Neural cell (in vitro differentiated cells): ENCODE data around the gene ATP6AP1. TPM values are rescaled to one million over a fixed set of nuclear protein-coding genes. Genes with fewer than 3 reads are reported as not detected.

ENCODE experiments used
- H2AFZ ChIP-seq: fragments of 200-600, 300-800 bp; sonication (generic), shearing (Covaris generic); 2 replicates; pipeline ENCODE4 v1.6.0; 2014; ENCODE audit warnings: low read depth, mild to moderate bottlenecking, antibody characterized with exemption, low read length, moderate library complexity
- H3F3A ChIP-seq: fragments of 200-600 bp; shearing (Covaris generic); 2 replicates; pipeline ENCODE4 v1.6.1; 2016; ENCODE audit warnings: mild to moderate bottlenecking, moderate library complexity, mixed read lengths, antibody characterized with exemption, low read length; ENCODE audit not compliant: insufficient read depth, poor library complexity, severe bottlenecking
- H3K27ac ChIP-seq: fragments of 200-600, 300-800 bp; sonication (generic), shearing (Covaris generic); 2 replicates; pipeline ENCODE4 v1.5.1; 2014; ENCODE audit warnings: mild to moderate bottlenecking, low read length, moderate library complexity
- H3K27me3 ChIP-seq: fragments of 300-800, 200-600 bp; sonication (generic), shearing (Covaris generic); 2 replicates; pipeline ENCODE4 v1.6.0; 2014; ENCODE audit warnings: mild to moderate bottlenecking, low read depth, low read length, moderate library complexity; ENCODE audit not compliant: insufficient read depth
- H3K36me3 ChIP-seq: fragments of 300-800, 200-600 bp; sonication (generic), shearing (Covaris generic); 2 replicates; pipeline ENCODE4 v1.5.1; 2014; ENCODE audit warnings: mild to moderate bottlenecking, antibody characterized with exemption, low read length, moderate library complexity; ENCODE audit not compliant: insufficient read depth
- H3K4me2 ChIP-seq: fragments of 300-800, 200-600 bp; sonication (generic), shearing (Covaris generic); 2 replicates; pipeline ENCODE4 v1.6.0; 2014; ENCODE audit warnings: mild to moderate bottlenecking, low read length
- H3K4me3 ChIP-seq: fragments of 300-800, 200-600 bp; sonication (generic), shearing (Covaris generic); 2 replicates; pipeline ENCODE4 v1.5.1; 2014; ENCODE audit warnings: mild to moderate bottlenecking, low read length, moderate library complexity
- H3K79me2 ChIP-seq: fragments of 200-600 bp; shearing (Covaris generic); replicated peaks from 2 replicates; pipeline ENCODE4 v1.6.0; 2014; ENCODE audit warnings: mild to moderate bottlenecking, low read length, moderate library complexity; ENCODE audit not compliant: insufficient read depth
- H3K9ac ChIP-seq: fragments of 300-800, 200-600 bp; sonication (generic), shearing (Covaris generic); 2 replicates; pipeline ENCODE4 v1.6.1; 2016; ENCODE audit warnings: mild to moderate bottlenecking, low read length, mixed read lengths
- H3K9me2 ChIP-seq: fragments of 200-600 bp; shearing (Covaris generic); 2 replicates; pipeline ENCODE4 v1.6.1; 2016; ENCODE audit warnings: mild to moderate bottlenecking, low read length, mixed read lengths; ENCODE audit not compliant: insufficient read depth
- H3K9me3 ChIP-seq: fragments of 200-600, 300-800 bp; sonication (generic), shearing (Covaris generic); 2 replicates; pipeline ENCODE4 v1.6.1; 2016; ENCODE audit warnings: mild to moderate bottlenecking, mixed run types, low read length, moderate library complexity, mixed read lengths
- H4K20me1 ChIP-seq: fragments of 200-600 bp; shearing (Covaris generic); 2 replicates; pipeline ENCODE4 v1.6.1; 2016; ENCODE audit warnings: mild to moderate bottlenecking, mixed run types; ENCODE audit not compliant: insufficient read depth
- EP300 ChIP-seq: fragments of 450-650 bp; conservative IDR thresholded peaks from 2 replicates; pipeline ENCODE4 v1.6.1; 2014; ENCODE audit warnings: antibody characterized with exemption, mild to moderate bottlenecking, moderate library complexity; ENCODE audit not compliant: poor library complexity, severe bottlenecking
- EZH2 ChIP-seq: fragments of 200-600, 300-800 bp; shearing (Covaris generic), sonication (generic); IDR thresholded peaks from 2 replicates; pipeline ENCODE4 v1.6.1; 2014; ENCODE audit warnings: antibody characterized with exemption, low read length, borderline replicate concordance, mild to moderate bottlenecking; ENCODE audit not compliant: insufficient read depth, poor library complexity, severe bottlenecking
- MXI1 ChIP-seq: fragments of 450-650 bp; conservative IDR thresholded peaks from 2 replicates; pipeline ENCODE4 v1.6.1; 2014; ENCODE audit warnings: antibody characterized with exemption, mild to moderate bottlenecking; ENCODE audit not compliant: poor library complexity, severe bottlenecking
- POLR2AphosphoS5 ChIP-seq: IDR thresholded peaks from 2 replicates; pipeline ENCODE4 v1.6.1; 2012
- RAD21 ChIP-seq: fragments of 450-650 bp; conservative IDR thresholded peaks from 2 replicates; pipeline ENCODE4 v1.6.1; 2014; ENCODE audit warnings: antibody characterized with exemption, mild to moderate bottlenecking, moderate library complexity
- REST ChIP-seq: IDR thresholded peaks from 2 replicates; pipeline ENCODE4 v1.6.1; 2012; ENCODE audit warnings: borderline replicate concordance
- SMC3 ChIP-seq: fragments of 450-650 bp; conservative IDR thresholded peaks from 2 replicates; pipeline ENCODE4 v1.6.1; 2014; ENCODE audit warnings: antibody characterized with exemption, mild to moderate bottlenecking, moderate library complexity; ENCODE audit not compliant: poor library complexity
- TAF1 ChIP-seq: IDR thresholded peaks from 2 replicates; pipeline ENCODE4 v1.6.1; 2012; ENCODE audit warnings: low read depth
- polyA plus RNA-seq: library from polyadenylated mRNA; depleted of rRNA; stranded (reverse); fragments of >200 nt; gene quantifications from 2 replicates; pipeline ENCODE4 v1.2.3, GENCODE V29; 2014
- TF ChIP-seq, protein P1 (sequence below): fragments of 450-650 bp; IDR thresholded peaks from 2 replicates; pipeline ENCODE4 v1.5.1; 2014; ENCODE audit warnings: antibody characterized with exemption, mild to moderate bottlenecking, moderate library complexity; ENCODE audit not compliant: poor library complexity, severe bottlenecking

Gene ATP6AP1
- polyA plus RNA-seq, 1 donor from 2014 or later: 126 TPM

- Histone ChIP-seq H3K27me3 (no peaks in the 10 kb centered on the region), H3K36me3 (no peaks in the 10 kb centered on the region), H3K79me2 (peaks cover 12% of the 10 kb centered on the region), H3K4me2 (no peak overlapping the region), H3K9ac (no peak overlapping the region), H4K20me1 (no peaks in the 10 kb centered on the region), H3K27ac (no peak overlapping the region), H2AFZ (no peak overlapping the region), H3F3A (no peaks in the 10 kb centered on the region), H3K4me3 (no peak overlapping the region), H3K9me3 (no peaks in the 10 kb centered on the region), H3K9me2 (no peaks in the 10 kb centered on the region)
- TF ChIP-seq TAF1 (no peak), RAD21 (no peak), EP300 (no peak), MXI1 (no peak), EZH2 (no peak), SMC3 (no peak), POLR2AphosphoS5 (no peak), REST (no peak)
- TF ChIP-seq, protein P1, sequence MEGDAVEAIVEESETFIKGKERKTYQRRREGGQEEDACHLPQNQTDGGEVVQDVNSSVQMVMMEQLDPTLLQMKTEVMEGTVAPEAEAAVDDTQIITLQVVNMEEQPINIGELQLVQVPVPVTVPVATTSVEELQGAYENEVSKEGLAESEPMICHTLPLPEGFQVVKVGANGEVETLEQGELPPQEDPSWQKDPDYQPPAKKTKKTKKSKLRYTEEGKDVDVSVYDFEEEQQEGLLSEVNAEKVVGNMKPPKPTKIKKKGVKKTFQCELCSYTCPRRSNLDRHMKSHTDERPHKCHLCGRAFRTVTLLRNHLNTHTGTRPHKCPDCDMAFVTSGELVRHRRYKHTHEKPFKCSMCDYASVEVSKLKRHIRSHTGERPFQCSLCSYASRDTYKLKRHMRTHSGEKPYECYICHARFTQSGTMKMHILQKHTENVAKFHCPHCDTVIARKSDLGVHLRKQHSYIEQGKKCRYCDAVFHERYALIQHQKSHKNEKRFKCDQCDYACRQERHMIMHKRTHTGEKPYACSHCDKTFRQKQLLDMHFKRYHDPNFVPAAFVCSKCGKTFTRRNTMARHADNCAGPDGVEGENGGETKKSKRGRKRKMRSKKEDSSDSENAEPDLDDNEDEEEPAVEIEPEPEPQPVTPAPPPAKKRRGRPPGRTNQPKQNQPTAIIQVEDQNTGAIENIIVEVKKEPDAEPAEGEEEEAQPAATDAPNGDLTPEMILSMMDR: no peak
Observed at GRCh38 chrX:154432210-154432609, 3.7 kb downstream of the ATP6AP1 start.

GRCh38 chrX:154433605-154434004 is 5.1 kb downstream of the ATP6AP1 start:
- Histone ChIP-seq H3K27me3 (no peaks in the 10 kb centered on the region), H3K9ac (no peak overlapping the region), H2AFZ (no peak overlapping the region), H4K20me1 (no peaks in the 10 kb centered on the region), H3K36me3 (no peaks in the 10 kb centered on the region), H3K27ac (no peak overlapping the region), H3K4me3 (no peak overlapping the region), H3K9me2 (no peaks in the 10 kb centered on the region), H3K9me3 (no peaks in the 10 kb centered on the region), H3F3A (no peaks in the 10 kb centered on the region), H3K79me2 (peaks cover 20% of the 10 kb centered on the region), H3K4me2 (no peak overlapping the region)
- TF ChIP-seq MXI1 (no peak), EZH2 (no peak), POLR2AphosphoS5 (no peak), EP300 (no peak), TAF1 (no peak), SMC3 (no peak), REST (no peak), RAD21 (no peak)
- TF ChIP-seq, protein P1: no peak
